DMS53 (cell line): ENCODE results near the gene GPC3.
"Not testable (repeated sequence)": the region's sequence is repeated elsewhere in the genome, so short reads cannot be mapped to it uniquely, and the experiment has no call there.

Experiments
- DNase-seq: peaks from one replicate; lab custom pipeline; 2025; lab: John Stamatoyannopoulos, UW

The GPC3 gene

DNA sequence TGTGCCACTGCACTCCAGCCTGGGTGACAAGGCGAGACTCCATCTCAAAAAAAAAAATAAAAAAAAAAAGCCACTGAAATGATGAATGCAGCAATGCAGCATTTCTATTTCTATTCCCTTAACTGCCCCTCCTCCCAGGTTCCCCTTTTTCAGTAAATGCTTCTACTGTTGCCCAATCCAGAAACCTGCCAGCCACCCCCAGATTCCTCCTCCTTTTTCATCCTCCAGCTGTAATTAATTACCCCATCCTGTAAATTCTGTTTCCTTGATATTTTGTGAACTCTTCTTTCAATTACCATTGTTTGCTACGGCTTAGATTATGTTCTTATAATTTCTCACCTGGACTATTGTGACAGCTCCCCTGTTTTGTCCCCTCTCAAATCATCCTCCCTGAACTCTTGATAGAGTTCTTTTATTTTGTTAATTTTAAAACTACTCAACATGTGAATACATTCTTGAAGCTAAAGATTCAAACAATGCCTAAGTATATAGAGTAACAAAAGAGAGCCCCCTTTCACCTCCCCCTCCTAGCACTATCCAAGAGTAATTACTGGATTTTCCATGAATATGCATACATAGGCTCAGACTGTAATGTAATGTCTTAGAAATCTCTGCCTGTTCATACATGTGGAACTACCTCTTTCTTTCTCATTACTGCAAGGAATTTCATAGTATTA, 429.5 kb downstream of the GPC3 start:
- no peak for DNase-seq

GRCh38 chrX:133550665-133551485, 434.5 kb downstream of the GPC3 start:
- DNase-seq: peak; percentile 3

DNA sequence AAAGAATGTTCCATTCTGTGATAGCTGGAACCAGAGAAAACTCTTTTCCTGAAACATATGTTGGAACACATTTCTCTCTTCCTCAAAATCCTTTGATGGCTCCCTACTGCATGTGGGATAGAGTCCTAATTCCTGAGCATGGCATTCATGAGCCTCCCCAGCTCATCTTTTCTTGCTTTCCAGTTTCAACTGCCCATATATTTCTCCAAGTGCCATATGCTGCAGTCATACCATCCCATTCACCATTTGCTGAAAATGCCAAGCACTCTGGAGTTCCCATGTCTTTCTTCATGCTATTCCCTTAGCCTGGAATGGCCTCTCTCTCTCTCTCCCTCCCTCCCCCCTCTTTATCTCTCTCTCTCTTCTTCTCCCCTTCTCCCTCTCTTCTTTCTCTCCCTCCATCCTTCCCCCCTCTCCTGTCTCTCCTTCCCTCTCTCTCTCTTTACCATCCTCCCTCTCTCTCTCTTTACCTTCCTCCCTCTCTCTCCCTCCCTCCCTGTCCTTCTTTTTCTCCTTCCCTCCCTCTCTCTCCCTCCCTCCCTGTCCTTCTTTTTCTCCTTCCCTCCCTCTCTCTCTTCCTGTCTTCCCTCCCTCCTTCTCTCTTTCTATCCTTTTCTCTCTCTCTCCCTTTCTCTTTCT, 436.0 kb downstream of the GPC3 start:
- DNase-seq: no peak

GRCh38 chrX:133546441-133546840, 439.0 kb downstream of the GPC3 start:
- DNase-seq: no peak

DNA sequence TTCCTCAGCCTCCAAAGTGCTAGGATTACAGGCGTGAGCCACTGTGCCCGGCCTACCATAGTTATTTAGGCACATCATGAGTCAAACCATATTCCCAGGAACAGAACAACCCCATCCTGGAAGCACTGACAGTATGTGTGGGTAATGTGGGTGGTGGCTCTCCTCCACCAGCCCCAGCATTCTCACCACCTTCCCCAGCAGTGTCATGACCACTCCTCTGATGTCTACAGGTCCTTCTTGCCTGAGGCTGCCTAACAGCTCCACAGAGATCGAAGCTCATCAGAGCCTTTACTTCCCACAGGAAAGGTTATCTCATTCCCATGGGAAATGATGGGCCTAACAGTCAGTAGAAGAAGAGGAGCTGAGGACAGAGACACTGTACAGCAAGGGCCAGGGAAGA, 440.6 kb downstream of the GPC3 start:
- DNase-seq: no peak

GRCh38 chrX:133544115-133544514, 441.3 kb downstream of the GPC3 start:
- DNase-seq: peak; percentile 84

- peak; percentile 48 for DNase-seq
Measured at GRCh38 chrX:133543654-133544053, 441.7 kb downstream of the GPC3 start.

- DNase-seq: no peak
Measured at GRCh38 chrX:133542476-133542875, 442.9 kb downstream of the GPC3 start.

DNA sequence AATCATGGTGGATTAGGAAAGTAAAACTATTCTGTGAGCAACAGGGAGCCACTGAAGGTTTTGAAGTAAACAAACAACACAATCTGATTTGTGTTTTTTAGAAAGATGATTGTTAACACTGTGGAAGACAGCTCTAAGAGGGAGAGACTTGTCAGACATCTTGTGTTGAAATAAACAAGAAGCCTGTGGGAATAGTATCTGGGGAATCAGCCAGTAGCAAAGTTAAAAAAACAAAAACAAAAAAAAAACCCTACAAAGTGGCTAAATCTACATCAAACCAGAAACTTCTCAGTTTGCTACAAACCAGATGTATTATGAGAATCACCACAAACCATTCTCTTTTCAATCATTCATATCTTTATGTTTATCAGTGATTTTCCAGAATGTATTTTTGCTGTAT, 444.4 kb downstream of the GPC3 start:
- no peak for DNase-seq

DNA sequence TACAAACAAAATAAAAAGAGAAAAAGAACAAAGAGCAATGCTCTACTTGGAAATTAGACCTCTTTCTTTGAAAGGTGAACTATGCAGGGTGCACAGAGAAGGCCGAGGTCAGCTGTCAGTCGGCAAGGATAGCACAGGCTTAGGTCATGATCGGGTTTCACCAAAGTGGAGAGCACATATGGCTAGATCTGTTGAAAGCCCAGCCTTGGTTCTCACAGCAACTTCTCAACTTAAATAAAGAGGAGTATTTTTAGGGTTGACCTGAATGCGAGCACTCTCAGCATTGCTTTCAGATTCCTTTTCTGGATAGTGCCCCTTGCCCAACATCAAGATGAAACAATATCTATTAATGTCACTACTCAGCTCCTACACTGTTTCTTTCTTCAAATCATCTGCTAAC, 447.2 kb downstream of the GPC3 start:
- peak; percentile 12 for DNase-seq

DNA sequence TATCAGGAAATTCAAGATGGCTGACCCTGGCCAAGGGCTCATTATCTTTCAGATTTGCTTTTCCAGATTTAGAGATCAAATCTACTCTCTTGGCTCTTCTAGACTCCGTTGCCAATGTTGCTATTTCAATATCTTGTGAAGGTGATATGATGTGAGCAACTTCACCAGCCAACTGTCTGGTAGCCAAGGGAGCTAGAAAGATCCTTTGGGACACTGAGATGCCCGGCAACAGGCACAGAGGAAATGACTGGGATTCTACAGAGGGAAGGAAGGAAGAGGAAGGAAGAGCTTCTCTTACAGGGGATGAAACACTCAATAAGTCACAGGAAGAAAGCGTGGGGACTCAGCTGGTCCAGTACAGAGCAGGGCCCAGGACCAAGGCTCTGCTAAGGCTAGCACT, 448.3 kb downstream of the GPC3 start:
- DNase-seq: no peak

- no peak for DNase-seq
Measured at GRCh38 chrX:133535066-133535465, 450.3 kb downstream of the GPC3 start.

DNA sequence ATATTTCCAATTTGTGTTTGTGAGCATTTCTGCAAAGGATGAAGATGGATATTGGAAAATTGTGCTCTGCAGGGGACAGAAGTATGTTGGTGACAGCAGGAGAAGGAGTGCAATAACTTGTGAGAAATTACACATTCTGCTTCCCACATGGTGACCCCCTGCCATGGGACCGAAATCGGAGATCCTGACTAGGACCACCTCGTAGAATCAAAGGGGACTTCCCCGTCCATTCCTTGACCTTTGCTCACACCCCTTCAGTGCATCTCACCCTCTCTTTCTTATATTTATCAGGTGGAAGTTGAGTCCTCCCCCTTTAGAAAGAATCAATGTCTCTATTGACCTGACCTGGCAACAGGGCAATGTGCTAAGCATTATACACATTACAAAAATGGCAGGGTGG, 451.2 kb downstream of the GPC3 start:
- DNase-seq: no peak

DNA sequence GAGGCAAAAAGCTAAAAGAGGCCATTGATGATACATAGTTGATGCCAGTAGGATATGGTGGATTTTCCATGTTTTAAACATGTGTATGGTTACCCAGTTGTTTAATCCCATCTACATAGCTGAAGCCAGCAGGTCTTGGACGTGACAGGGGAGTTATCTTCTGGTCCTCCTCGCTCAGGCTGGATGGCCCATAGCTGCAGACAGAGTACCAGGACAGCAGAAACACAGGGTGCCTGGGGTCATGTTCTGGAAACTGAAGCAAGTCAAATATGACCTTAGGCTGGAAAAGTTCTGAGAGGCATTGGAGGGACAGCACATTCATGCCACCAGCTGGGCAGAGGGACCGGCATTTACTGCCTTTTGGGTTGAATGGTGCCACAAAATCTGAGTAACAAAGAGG, 452.1 kb downstream of the GPC3 start:
- DNase-seq: no peak

GRCh38 chrX:133530960-133531359, 454.4 kb downstream of the GPC3 start:
- DNase-seq: no peak

DNA sequence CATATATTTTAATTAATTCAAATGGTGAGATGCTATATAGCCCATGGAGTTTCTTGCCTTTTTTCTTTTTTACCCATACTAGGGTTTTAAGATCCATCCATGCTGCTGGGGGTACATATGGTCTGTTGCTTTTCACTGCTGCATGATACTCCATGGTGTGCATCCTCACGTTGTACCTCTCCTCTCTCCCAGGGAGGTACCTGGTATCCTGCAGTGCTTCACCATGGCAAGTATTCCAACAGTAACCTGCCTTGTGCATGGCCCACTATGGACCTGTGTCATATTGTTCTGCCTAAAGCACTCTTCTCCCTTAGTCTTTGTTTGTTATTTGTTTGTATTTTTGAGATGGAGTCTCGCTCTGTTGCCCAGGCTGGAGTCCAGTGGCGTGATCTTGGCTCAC, 455.8 kb downstream of the GPC3 start:
- no peak for DNase-seq

GRCh38 chrX:133527825-133528224, 457.6 kb downstream of the GPC3 start:
- no peak for DNase-seq

DNA sequence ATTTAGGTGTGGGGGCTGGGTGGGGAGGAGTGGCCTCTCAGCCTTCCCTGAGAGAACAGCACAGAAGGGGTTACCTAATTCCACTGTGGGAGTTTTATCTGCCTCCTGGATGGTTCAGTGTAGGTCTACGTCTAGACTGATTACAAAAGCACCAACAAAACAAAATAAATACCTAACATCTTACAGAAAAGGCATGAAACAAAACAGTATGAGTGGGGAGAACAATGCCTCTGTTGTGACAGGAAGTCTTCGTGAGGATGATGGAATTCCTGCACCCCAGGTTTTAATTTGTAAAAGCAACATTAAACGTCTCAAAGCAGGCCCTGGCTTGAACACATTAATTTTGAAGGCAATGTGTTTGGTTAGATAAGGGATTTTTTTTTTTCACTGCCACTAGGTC, 458.0 kb downstream of the GPC3 start:
- DNase-seq: no peak

- not testable (repeated sequence) for DNase-seq
Measured at GRCh38 chrX:133526773-133527172, 458.6 kb downstream of the GPC3 start.

- DNase-seq: no peak
Measured at GRCh38 chrX:133523526-133523925, 461.9 kb downstream of the GPC3 start.

- peak; percentile 51 for DNase-seq
Measured at GRCh38 chrX:133523081-133523487, 462.3 kb downstream of the GPC3 start.

GRCh38 chrX:133516686-133517085, 468.7 kb downstream of the GPC3 start:
- no peak for DNase-seq

- DNase-seq: no peak
Measured at GRCh38 chrX:133514486-133514885, 470.9 kb downstream of the GPC3 start.
